SK-MEL-5 (cell line): Measurements from ENCODE around the gene IL1RAP. TPM values are rescaled to one million over a fixed set of nuclear protein-coding genes. Genes with fewer than 3 reads are reported as not detected.
"Not testable (repeated sequence)": the region's sequence is repeated elsewhere in the genome, so short reads cannot be mapped to it uniquely, and the experiment has no call there.

Source experiments
- DNase-seq: peaks from one replicate; pipeline ENCODE4 v3.0.0-alpha.2; 2016; ENCODE audit warnings: low read depth, low spot score
- in situ Hi-C: cut with HindIII; loops from 2 replicates; pipeline ENCODE4 v1.10.0; 2016; ENCODE audit warnings: low sequenced_read_pairs, high pct_unique_total_duplicates, low pct_unique_long_range_greater_than_20kb
- total RNA-seq: library from RNA; depleted of rRNA; stranded (reverse); fragments of >200 nt; shearing (Covaris generic); gene quantifications from 2 replicates; pipeline ENCODE4 v1.2.3, GENCODE V29; 2014

Gene IL1RAP
- total RNA-seq, 1 experiment from 2014 or later: 514 TPM

DNA sequence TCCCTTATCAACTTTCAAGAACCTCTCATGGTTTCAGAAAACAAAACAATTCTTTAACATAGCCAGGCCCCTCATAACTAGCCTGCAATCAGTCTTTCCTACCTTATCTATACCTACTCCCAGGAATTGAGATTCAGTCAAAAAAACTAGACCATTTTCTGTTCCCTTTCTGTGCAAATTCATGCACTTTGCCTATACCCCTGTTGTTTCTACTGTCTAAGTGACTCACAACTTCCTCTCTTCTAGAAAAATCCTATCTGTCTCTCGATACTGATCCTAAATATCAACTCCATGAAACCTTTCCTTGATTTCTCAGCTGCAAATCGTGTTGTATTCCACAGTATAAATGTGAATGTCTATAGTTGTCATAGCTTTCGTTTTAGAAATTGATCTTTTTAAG lies 10.9 kb upstream of the IL1RAP start:
- in situ Hi-C loops: no loop called here
- DNase-seq: no peak

DNA sequence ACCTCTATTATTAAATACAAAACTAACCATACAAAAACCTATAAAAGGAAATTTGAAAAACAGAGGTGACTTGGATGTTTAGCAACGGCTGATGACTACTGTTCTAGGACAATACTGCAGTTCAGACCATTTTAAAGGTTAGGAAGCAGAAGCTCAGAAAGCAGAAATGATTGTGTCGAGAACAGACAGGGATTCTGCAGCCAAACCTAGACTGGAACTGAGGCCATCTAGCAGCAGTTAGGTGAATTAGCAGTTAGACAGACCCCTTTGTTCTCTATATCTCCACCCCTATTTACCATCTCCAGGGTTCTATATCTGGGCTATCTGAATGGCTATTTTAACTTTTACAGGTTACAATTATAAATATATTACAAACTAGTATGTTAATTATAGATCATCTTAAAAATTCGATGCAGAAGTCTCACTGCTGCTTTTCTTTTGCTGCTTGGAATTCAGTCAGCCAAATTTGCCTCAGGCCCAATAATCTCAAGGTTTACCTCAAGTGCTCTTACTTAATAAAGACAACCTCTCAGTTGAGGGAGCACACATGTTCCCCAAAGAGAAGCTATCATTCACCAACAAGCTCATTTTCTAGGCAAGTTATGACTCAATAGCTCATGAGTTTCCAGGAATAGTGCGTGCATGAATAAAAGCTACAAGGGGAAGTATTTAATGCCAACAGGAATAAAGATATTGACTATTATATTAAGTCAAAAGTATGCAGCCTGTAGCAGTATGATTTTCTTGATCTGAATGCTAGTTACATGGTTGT lies 9.3 kb upstream of the IL1RAP start:
- in situ Hi-C loops: no loop called here

DNA sequence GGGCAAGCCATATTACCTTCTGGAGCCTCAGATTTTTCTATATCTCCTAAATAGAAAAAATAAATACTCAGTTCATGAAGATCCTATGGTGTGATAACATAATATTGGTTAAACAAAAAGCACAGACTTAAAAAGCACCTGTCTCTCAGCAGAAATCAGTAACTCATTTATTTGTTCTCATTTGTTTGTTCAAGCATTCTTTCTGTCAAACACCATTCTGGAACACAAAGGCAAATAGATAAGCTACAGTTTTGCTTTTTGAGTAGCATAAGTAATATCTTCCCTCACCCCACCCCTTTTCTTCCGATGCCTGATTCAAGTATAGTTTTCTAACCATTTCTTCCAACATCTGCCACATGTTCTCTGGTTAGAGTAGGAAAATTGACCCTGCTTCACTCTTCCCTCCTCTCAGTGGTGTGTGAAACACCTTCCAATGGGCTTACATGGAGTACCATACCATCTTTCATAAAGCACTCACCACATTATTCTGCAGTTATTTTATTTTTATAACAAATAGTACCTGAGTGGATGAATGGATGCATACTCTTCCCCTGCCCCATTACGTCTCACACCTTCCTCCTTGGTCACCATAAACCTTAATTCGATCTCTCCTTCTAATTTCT lies 8.4 kb upstream of the IL1RAP start:
- in situ Hi-C loops: no loop called here

More for the DNA sequence above, 9.3 kb upstream of the IL1RAP start:
- peak; percentile 99 for DNase-seq

DNA sequence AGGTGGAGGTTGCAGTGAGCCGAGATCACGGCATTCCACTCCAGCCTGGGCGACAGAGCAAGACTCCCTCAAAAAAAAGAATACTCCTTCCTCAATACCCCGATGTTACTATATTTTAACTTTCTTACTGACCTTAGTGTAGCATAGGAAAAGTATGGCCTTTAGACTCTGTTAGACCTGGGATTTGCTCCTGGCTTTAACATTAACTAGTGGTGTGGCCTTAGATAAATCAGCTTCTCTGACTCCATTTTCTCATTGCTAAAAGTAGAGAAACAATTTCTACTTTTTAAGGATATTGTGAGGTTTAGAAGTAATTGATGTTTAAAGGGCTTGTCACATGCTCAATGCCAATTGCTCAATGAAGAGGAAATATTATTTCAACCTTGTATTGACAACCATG lies 7.6 kb upstream of the IL1RAP start:
- in situ Hi-C loops: no loop called here
- no peak for DNase-seq

More for the DNA sequence above, 8.4 kb upstream of the IL1RAP start:
- DNase-seq: no peak

DNA sequence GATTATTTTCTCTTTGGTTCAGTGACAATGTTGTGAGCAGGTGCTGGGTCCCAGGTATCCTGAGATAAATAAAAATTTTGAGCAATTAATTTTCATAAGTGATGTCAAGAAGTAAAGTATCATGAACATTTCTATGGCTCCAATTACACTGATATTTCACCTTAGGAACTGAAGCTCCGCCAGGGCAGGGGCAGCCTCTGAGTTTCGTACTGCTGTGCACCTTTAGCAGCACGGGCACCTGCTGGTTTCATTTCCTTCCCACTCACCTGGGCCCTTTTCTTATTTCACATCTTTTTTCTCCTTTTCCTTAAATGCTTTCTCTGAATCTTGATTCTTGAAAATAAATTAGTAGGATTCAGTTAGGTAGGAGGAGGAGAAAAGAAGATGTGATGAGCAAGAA lies 1.2 kb upstream of the IL1RAP start:
- in situ Hi-C loops: no loop called here
- no peak for DNase-seq

DNA sequence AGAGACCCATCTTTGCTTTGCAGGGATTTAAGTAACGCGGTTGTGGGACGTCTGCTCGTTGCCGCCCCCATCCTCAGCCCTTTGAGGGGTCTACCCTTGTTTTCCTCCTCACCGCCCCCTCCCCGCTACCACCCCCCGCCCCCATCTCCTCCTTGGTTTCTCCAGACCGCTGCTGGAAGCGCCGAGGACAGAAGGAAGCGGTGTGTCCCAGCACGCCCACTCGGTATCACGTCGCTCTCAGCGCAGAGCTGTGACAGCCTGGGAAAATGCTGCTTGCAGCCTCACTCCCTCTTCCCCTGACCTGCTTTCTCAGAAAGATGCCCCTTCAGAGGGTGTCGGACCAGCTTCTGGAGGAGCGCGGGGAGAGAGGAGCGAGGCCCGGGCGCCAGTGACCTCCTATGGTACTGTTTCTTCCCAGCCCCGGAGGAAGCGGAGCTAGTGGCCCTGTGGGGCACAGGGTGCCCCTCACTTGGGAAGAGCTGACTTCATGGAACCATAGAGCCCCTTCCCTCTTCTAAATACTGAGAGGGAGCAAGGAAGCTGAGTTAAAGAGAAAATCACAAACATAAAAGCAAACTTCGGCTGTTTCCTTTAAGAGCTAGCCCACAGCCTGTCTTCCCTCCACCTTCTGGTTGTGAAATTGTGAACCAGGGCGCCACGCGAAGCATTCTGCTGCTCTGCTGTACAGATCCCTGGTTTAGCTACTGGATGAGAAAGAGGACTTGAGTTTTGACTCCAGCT lies 698 bp downstream of the IL1RAP start:
- DNase-seq: peak; percentile 87
- in situ Hi-C loops: no loop called here

DNA sequence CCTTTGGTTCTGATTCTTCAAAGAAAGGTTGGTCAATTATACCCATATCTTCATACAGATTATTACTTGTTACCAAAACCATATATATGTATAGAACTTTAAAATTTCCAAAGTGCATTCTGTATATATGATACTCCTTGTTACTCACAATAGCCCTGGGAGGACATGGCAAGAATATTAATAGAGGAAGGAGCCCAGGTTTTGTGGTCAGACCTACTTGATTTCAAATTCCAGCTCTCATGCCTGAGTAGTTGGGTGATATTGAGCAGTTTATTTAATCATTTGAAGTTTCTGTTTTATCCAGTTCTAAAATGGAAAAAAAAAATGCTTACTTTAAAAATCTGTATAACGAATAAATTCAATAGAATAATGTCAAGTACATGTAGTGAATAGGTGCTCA lies 2.5 kb downstream of the IL1RAP start:
- in situ Hi-C loops: no loop called here
- no peak for DNase-seq

DNA sequence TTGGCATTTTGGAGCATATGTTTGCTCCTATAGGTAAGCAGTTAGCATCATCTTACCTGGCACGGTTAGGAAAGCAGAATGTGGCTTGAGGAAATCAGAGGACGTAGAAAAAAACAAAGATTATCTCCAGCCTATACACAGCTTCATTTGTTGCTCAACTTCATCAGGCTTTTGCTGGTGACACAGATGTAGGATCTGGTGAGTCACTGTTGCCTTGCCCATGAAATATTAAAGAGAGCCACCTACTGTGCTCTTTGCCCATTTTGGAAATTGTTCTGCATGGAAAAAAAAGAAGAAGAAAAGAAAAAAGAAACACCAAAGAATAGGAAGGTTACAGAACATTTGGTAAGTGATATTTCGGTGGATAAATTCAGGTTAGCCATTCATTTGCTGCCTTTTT lies 3.8 kb downstream of the IL1RAP start:
- DNase-seq: no peak
- in situ Hi-C loops: no loop called here

DNA sequence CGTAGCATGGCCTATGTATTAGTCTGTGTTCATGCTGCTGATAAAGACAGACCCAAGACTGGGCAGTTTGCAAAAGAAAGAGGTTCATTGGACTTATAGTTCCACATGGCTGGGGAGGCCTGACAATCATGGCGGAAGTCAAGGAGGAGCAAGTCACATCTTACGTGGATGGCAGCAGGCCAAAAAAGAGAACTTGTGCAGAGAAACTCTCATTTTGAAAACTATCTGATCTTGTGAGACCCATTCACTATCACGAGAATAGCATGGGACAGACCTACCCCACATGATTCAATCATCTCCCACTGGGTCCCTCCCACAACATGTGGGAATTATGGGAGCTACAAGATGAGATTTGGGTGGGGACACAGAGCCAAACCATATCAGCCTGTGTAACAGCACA lies 4.6 kb downstream of the IL1RAP start:
- DNase-seq: peak; percentile 96
- in situ Hi-C loops: not testable (repeated sequence)

DNA sequence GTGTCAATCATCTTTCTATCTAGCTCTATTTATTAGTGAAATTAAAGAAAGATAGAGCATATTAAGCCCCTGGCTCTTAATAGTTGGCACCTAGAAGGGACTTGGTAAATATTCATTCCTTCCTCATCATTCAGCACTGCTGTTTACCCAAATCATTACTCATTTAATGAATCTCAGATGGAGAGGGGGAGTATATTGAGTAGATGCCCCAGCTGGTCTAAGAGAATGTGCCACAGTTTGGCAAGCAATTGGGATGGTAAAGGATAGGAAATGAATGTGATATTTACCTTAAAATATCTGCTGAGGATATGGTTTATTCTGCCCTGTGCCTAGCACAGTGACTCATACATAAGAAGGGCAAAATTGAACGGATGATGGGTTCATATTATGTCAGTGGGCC lies 6.0 kb downstream of the IL1RAP start:
- in situ Hi-C loops: no loop called here

DNA sequence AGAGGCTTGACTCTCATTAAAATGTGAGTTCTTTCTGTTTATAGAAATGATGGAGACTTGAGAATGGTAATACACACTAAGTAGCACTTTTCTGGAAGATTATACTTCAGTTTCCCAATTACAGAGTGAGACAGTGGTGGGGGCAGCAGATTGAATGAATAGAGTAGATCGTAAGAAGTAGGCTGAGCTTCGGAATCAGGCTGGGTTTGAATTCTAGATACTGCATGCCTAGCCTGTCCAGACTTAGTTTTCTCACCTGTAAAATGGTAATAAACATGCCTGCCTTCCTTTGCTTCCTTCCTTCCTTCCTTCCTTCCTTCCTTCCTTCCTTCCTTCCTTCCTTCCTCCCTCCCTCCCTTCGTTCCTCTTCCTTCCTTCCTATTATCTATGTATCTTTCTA lies 8.1 kb downstream of the IL1RAP start:
- DNase-seq: no peak
- in situ Hi-C loops: no loop called here

More for the DNA sequence above, 6.0 kb downstream of the IL1RAP start:
- no peak for DNase-seq

DNA sequence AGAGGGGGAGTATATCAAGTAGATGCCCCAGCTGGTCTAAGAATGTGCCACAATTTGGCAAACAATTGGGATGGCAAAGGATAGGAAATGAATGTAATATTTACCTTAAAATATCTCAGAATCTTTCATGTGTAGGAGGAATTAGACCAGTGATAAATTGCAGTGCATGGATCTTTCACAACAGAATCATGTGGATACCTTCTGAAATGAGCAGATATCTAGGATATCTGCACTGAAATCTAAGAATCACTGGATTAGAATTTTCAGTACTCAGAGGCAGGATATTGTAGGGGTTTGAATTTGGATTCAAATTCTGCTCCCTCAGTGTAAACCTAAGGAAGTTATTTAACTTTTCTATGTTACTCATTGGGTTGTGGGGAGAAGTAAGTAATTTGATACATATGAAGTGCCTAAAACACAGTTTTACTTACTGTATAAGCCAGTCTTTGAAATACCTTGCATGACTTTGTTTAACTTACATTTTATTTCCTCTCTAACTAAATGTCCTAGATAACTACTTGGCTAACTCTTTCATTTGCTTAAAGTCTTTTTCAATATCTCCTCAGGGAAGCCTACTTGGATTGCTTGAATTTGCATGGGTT lies 8.8 kb downstream of the IL1RAP start:
- no peak for DNase-seq
- in situ Hi-C loops: no loop called here

DNA sequence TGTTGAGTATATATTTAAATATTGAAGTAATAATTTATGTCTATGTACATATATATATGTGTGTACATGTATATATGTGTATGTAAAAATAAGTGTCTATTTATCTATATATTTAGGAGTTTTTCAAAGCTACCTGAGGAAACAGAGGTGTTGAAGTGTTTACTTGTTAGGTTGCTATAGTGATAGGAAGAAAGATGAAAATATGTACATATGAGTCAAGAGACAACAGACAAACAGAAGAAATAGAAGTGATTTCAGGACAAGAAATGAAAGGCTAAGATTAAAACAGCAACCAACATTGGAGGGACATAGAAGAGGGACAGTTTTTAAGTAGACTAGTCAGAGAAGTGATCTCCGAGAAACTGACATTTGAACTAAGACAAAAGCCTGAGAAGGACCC lies 11.1 kb downstream of the IL1RAP start:
- DNase-seq: no peak
- in situ Hi-C loops: no loop called here

DNA sequence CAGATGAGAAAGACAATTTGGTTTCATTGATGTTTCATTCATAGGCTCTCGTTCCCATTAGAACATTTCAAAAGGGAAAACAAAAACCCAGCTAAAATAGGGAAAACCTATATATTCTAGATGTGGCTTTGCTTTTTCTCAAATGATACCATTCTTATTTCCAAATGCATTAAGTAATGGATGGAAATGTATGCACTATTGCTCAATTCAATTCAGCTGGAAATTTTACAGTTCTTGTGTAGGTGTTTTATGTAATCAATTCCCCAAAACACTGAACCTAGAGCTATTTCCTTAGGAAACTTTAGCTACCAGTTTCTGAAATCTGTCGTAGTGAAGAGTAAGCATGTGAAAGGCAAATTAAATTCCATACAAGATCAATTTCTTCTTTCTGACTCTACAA lies 11.7 kb downstream of the IL1RAP start:
- in situ Hi-C loops: no loop called here
- DNase-seq: no peak

DNA sequence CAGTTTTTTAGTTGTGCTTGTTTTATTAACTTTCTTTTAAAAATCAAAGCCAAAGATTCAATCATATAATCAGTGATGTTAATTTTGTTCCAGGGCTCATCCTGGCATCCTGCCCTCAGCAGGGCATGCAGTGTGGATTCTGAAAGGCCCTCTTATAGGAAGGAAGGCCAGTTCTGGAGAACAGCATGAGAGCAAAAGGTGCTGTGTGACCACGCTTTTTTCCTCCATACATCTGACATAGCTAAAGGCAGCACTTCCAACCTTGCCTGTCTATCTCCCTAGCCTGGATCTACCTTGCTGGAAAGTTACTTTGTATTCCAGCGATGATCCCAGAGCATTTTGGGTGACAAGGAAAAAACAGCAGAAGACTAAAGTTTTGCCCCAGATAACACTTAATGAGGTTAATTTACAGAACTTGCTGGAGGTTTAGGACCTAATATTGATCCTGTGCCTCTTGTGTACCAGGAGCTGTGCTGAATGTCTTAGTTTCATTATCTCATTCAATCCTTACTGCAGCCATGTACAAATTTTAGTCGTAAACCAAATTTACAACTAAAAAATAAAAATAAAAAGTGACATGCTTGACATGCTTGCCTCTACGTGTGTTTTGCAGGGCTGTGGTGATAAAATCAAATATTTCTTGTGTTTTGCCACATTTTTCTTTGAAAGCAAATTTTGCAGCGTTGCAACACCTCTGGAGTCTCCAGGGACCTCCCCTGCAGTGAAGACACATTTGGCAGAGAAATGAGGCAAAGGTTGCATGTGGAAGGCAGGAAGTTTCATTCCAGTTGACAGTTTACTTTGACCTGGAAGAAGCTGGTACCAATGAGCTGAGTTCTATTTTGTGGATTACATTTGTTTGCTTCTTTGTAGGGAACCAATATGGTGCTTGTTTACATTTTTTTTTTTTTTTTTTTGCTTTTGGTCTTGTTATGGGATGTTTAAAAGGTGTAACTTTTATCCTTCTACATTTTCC lies 13.2 kb downstream of the IL1RAP start:
- in situ Hi-C loops: no loop called here
- DNase-seq: no peak

DNA sequence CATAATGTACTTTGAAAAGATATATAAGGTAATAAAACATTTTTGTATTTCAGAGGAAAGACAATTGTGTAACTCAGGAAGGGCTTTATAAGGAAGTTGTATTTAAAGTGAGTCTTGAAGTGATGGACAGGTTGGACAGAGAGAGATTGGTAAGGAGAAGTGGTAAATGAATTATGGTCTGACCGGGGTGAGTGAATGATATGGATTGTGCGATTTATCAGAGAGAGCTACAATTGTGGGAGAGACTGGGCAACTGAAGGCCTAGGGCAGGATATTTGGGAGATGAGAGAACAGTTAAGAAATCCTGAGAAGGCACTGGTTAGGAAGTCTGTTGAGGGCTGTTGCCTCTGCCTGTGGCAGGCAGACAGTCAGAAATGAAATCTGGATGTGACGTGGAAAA lies 14.8 kb downstream of the IL1RAP start:
- DNase-seq: no peak
- in situ Hi-C loops: no loop called here

DNA sequence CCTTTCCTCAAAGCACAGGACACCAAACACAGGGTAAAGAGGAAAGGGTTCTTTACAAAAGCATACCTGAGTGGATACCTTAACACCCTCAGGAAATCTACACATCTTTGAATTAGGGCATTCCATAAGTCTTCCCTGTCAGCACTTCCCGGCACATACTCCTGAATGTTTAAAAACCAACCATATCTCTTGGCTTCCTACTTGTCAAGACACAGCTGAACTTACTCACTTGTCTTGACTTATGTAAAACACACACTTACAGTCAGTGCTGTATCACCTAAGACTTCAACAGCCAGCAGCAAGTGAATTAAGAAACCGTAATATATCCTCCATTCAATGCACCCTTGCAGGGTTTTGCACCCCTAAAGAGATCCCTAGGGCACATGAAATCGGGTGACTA lies 17.5 kb downstream of the IL1RAP start:
- in situ Hi-C loops: no loop called here
- DNase-seq: no peak
